Measurements from ENCODE around the gene SLC52A3. TPM values are rescaled to one million over a fixed set of nuclear protein-coding genes. Genes with fewer than 3 reads are reported as not detected.

The SLC52A3 gene
- total RNA-seq, 2 experiments from 2014 or later: 0.08 to 0.25 TPM

- peaks cover 2% of the 10 kb centered on the region for H3K9me3 Mint-ChIP-seq
- no peak overlapping the region for H3K27ac Mint-ChIP-seq
- H3K4me1 Mint-ChIP-seq: peaks cover 38% of the 10 kb centered on the region
- no peaks in the 10 kb centered on the region for H3K36me3 Mint-ChIP-seq
- H3K27me3 Mint-ChIP-seq: no peaks in the 10 kb centered on the region
- DNase-seq: no peak
- no peak overlapping the region for H3K4me3 Mint-ChIP-seq
Observed at GRCh38 chr20:753136-753535, 15.2 kb downstream of the SLC52A3 start.

DNA sequence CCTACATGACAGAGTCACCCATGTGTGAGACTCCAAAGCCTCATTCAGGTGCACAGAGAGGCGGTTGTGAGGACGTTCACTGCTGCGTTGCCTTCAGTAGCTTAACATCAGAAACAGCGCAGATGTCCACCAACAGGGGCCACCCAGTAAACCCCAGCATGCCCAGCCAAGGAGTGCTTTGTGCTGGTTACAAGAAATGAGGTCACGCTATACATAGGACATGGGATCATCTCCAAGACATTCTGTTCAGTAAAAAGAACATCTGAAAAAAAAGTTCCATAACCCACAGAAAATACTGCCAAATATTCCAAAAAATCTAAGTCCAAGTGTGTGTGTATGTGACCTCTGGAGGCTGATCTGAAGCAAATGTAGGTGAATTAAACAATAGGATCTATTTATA, 16.0 kb downstream of the SLC52A3 start:
- Mint-ChIP-seq H3K36me3 (no peaks in the 10 kb centered on the region), H3K27ac (no peak overlapping the region), H3K27me3 (no peaks in the 10 kb centered on the region), H3K4me1 (peaks cover 30% of the 10 kb centered on the region), H3K4me3 (no peak overlapping the region), H3K9me3 (peaks cover 2% of the 10 kb centered on the region)
- DNase-seq: no peak

DNA sequence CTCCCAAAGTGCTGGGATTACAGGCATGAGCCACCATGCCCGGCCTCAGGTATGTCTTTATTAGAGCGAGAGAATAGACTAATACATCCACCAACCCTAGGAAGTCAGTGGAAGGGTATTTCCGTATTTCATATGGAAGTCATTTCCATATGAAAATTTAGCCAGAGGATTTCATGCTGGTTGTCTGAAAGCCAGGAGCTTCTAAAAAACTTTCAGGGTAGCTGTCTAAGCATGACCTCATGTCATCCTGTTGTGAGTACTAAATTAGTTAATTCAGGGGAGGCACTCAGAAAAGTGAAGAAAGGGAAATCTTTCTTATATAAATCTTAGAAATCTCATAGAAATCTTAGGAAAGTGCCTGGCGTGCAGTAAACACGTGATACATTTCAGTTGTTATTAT, 16.5 kb downstream of the SLC52A3 start:
- H3K4me1 Mint-ChIP-seq: peaks cover 28% of the 10 kb centered on the region
- no peak overlapping the region for H3K4me3 Mint-ChIP-seq
- H3K27ac Mint-ChIP-seq: no peak overlapping the region
- no peak for DNase-seq
- H3K27me3 Mint-ChIP-seq: no peaks in the 10 kb centered on the region
- H3K9me3 Mint-ChIP-seq: peaks cover 2% of the 10 kb centered on the region
- no peaks in the 10 kb centered on the region for H3K36me3 Mint-ChIP-seq

GRCh38 chr20:750801-751200, 17.5 kb downstream of the SLC52A3 start:
- no peaks in the 10 kb centered on the region for H3K27me3 Mint-ChIP-seq
- no peak overlapping the region for H3K4me3 Mint-ChIP-seq
- H3K4me1 Mint-ChIP-seq: peaks cover 21% of the 10 kb centered on the region
- H3K27ac Mint-ChIP-seq: no peak overlapping the region
- peaks cover 1% of the 10 kb centered on the region for H3K9me3 Mint-ChIP-seq
- no peak for DNase-seq
- peaks cover 1% of the 10 kb centered on the region for H3K36me3 Mint-ChIP-seq

- DNase-seq: no peak
- H3K4me3 Mint-ChIP-seq: no peak overlapping the region
- H3K4me1 Mint-ChIP-seq: peaks cover 4% of the 10 kb centered on the region
- H3K27me3 Mint-ChIP-seq: no peaks in the 10 kb centered on the region
- peaks cover 12% of the 10 kb centered on the region for H3K9me3 Mint-ChIP-seq
- H3K36me3 Mint-ChIP-seq: peaks cover 10% of the 10 kb centered on the region
- H3K27ac Mint-ChIP-seq: no peak overlapping the region
Observed at GRCh38 chr20:745683-746301, 22.5 kb downstream of the SLC52A3 start.

DNA sequence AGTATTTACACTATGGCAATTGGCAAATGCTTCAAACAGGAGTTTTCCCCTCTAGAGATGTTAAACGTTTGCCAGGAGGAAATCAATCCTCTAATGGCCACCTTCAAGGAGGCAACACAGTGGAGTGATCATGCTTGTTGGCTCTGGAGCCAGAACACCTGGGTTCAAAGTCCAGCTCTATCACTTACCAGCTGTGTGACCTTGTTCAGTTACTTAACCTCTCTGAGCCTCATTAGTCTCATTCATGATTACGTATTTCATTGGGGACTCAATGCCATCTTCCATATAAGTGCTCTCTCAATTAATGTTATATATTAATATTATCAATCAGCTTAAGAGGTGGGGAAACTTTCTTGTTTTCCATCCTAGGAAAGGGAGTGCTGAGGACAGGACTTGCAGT, 26.1 kb downstream of the SLC52A3 start:
- no peak overlapping the region for H3K27ac Mint-ChIP-seq
- H3K27me3 Mint-ChIP-seq: no peaks in the 10 kb centered on the region
- no peak for DNase-seq
- peaks cover 10% of the 10 kb centered on the region for H3K36me3 Mint-ChIP-seq
- peaks cover 12% of the 10 kb centered on the region for H3K9me3 Mint-ChIP-seq
- no peak overlapping the region for H3K4me3 Mint-ChIP-seq
- no peaks in the 10 kb centered on the region for H3K4me1 Mint-ChIP-seq

GRCh38 chr20:741620-742019, 26.7 kb downstream of the SLC52A3 start:
- DNase-seq: no peak
- peaks cover 10% of the 10 kb centered on the region for H3K36me3 Mint-ChIP-seq
- H3K4me1 Mint-ChIP-seq: no peaks in the 10 kb centered on the region
- no peak overlapping the region for H3K27ac Mint-ChIP-seq
- no peak overlapping the region for H3K4me3 Mint-ChIP-seq
- H3K9me3 Mint-ChIP-seq: peaks cover 12% of the 10 kb centered on the region
- H3K27me3 Mint-ChIP-seq: no peaks in the 10 kb centered on the region

GRCh38 chr20:740162-740561, 28.1 kb downstream of the SLC52A3 start:
- DNase-seq: no peak
- Mint-ChIP-seq H3K27me3 (no peaks in the 10 kb centered on the region), H3K9me3 (peaks cover 5% of the 10 kb centered on the region), H3K27ac (no peak overlapping the region), H3K36me3 (peaks cover 3% of the 10 kb centered on the region), H3K4me3 (no peak overlapping the region), H3K4me1 (no peaks in the 10 kb centered on the region)

- Mint-ChIP-seq H3K27me3 (no peaks in the 10 kb centered on the region), H3K4me1 (no peaks in the 10 kb centered on the region), H3K4me3 (no peak overlapping the region), H3K9me3 (peaks cover 1% of the 10 kb centered on the region), H3K27ac (no peak overlapping the region), H3K36me3 (peaks cover under 1% of the 10 kb centered on the region)
- DNase-seq: no peak
Observed at GRCh38 chr20:739736-740135, 28.6 kb downstream of the SLC52A3 start.

GRCh38 chr20:733861-734260, 34.4 kb downstream of the SLC52A3 start:
- no peaks in the 10 kb centered on the region for H3K9me3 Mint-ChIP-seq
- peaks cover 17% of the 10 kb centered on the region for H3K27me3 Mint-ChIP-seq
- no peaks in the 10 kb centered on the region for H3K36me3 Mint-ChIP-seq
- no peak overlapping the region for H3K27ac Mint-ChIP-seq
- DNase-seq: no peak
- no peaks in the 10 kb centered on the region for H3K4me1 Mint-ChIP-seq
- no peak overlapping the region for H3K4me3 Mint-ChIP-seq

GRCh38 chr20:732727-733126, 35.6 kb downstream of the SLC52A3 start:
- H3K4me3 Mint-ChIP-seq: no peak overlapping the region
- no peaks in the 10 kb centered on the region for H3K9me3 Mint-ChIP-seq
- no peak for DNase-seq
- H3K27me3 Mint-ChIP-seq: peaks cover 22% of the 10 kb centered on the region
- no peak overlapping the region for H3K27ac Mint-ChIP-seq
- no peaks in the 10 kb centered on the region for H3K36me3 Mint-ChIP-seq
- no peaks in the 10 kb centered on the region for H3K4me1 Mint-ChIP-seq

DNA sequence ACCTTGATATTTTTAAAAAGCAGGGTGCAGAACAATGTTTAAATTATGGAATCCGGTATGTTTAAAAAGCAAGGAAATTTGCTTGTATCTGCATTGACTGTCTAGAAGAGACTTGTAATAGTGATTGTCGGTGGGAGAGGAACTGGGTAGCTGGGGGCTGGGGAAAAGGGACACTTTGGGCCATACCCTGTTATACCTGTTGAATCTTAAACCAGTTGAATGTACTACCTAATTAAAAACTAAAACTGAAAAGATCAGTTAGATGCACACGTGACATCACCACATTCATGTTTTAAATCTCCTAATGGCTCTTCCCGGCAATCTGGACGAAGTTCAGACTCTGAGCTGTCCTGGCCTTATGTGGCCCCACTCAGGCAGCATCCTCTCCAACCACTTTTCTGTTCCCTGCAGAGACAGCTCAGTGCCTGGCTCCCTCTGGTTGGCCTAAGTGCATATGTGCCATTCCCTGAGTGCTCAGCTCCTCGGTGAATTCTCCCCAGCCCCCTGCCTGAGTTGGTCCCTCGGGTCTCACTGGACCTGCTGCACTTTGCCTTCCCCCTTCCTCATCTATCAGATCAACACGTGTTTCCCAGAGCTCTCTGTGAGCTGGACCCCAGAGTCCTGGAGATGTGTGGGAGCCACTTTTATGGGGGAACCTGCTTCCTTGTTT, 36.3 kb downstream of the SLC52A3 start:
- peaks cover 24% of the 10 kb centered on the region for H3K27me3 Mint-ChIP-seq
- H3K4me1 Mint-ChIP-seq: no peaks in the 10 kb centered on the region
- H3K27ac Mint-ChIP-seq: no peak overlapping the region
- H3K4me3 Mint-ChIP-seq: no peak overlapping the region
- no peak for DNase-seq
- H3K9me3 Mint-ChIP-seq: no peaks in the 10 kb centered on the region
- H3K36me3 Mint-ChIP-seq: no peaks in the 10 kb centered on the region

- Mint-ChIP-seq H3K4me3 (no peak overlapping the region), H3K27me3 (peaks cover 32% of the 10 kb centered on the region), H3K27ac (no peak overlapping the region), H3K9me3 (no peaks in the 10 kb centered on the region), H3K4me1 (no peaks in the 10 kb centered on the region), H3K36me3 (no peaks in the 10 kb centered on the region)
- DNase-seq: no peak
Observed at GRCh38 chr20:730005-730404, 38.3 kb downstream of the SLC52A3 start.

DNA sequence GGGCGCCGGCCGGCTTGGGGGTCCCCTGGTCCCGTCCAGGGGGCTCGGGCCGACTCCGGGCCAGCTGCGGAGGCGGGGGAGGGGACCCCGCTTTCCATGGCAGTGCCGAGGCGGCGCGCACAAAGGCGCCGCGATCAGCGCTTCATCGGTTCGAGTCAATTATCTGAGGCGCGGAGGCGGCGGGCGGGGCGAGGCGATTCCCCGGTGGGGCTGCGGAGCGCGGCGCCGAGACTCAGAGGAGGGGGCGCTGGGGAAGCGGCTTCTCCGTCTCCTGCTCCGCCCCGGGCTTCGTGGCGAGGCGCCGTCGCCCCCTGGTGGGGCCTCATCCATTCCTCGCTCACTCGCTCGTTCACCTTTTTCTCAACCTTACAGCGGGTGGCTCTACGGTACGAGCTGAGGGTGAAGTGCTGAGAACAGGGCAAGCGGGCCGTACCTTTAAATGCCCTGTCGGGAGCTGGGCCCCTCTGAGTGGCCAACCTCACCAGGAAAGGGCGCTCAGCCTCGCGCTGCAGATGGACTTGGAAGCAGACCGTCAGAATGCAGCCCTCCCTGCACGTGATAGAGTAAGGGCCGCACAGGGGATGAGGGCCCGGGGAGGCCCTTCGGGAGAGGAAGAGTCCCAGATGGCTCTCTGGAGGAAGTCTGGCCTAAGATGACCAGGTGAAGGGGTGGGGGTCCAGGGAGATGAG, 39.9 kb downstream of the SLC52A3 start:
- Mint-ChIP-seq H3K36me3 (no peaks in the 10 kb centered on the region), H3K9me3 (no peaks in the 10 kb centered on the region), H3K27me3 (peaks cover 35% of the 10 kb centered on the region), H3K27ac (no peak overlapping the region), H3K4me1 (no peaks in the 10 kb centered on the region), H3K4me3 (peak overlapping the region; percentile 29)
- DNase-seq: peak; percentile 74

- no peaks in the 10 kb centered on the region for H3K4me1 Mint-ChIP-seq
- no peaks in the 10 kb centered on the region for H3K9me3 Mint-ChIP-seq
- H3K4me3 Mint-ChIP-seq: no peak overlapping the region
- no peak for DNase-seq
- H3K27me3 Mint-ChIP-seq: peaks cover 35% of the 10 kb centered on the region
- no peak overlapping the region for H3K27ac Mint-ChIP-seq
- H3K36me3 Mint-ChIP-seq: no peaks in the 10 kb centered on the region
Observed at GRCh38 chr20:726160-726559, 42.1 kb downstream of the SLC52A3 start.

- H3K27me3 Mint-ChIP-seq: peaks cover 35% of the 10 kb centered on the region
- DNase-seq: no peak
- H3K27ac Mint-ChIP-seq: no peak overlapping the region
Observed at GRCh38 chr20:725491-725890, 42.8 kb downstream of the SLC52A3 start.

More at GRCh38 chr20:725491-725890, 42.8 kb downstream of the SLC52A3 start:
- Mint-ChIP-seq H3K4me1 (no peaks in the 10 kb centered on the region), H3K36me3 (no peaks in the 10 kb centered on the region), H3K9me3 (no peaks in the 10 kb centered on the region), H3K4me3 (no peak overlapping the region)
